MG63 (cell line): ENCODE measurements around the gene RNF144B. TPM values are rescaled to one million over a fixed set of nuclear protein-coding genes. Genes with fewer than 3 reads are reported as not detected.
"Not testable (repeated sequence)": the region's sequence is repeated elsewhere in the genome, so short reads cannot be mapped to it uniquely, and the experiment has no call there.

ENCODE experiments used
- DNase-seq: peaks from one replicate; pipeline ENCODE4 v3.0.0-alpha.2; 2020
- H3K27me3 ChIP-seq: fragments of 250-450 bp; sonication (Bioruptor Pico); 2 replicates; pipeline ENCODE4 v1.5.1; 2020; ENCODE audit warnings: mild to moderate bottlenecking, moderate library complexity
- H3K36me3 ChIP-seq: fragments of 250-450 bp; sonication (Bioruptor Pico); 2 replicates; pipeline ENCODE4 v1.5.1; 2020; ENCODE audit warnings: mild to moderate bottlenecking, moderate library complexity
- H3K4me3 ChIP-seq: fragments of 250-450 bp; sonication (Bioruptor Pico); 2 replicates; pipeline ENCODE4 v1.5.1; 2020; ENCODE audit warnings: mild to moderate bottlenecking, moderate library complexity
- H3K9me3 ChIP-seq: fragments of 250-450 bp; sonication (Bioruptor Pico); 2 replicates; pipeline ENCODE4 v1.5.1; 2020; ENCODE audit warnings: mild to moderate bottlenecking, moderate library complexity
- total RNA-seq: library from RNA; depleted of rRNA; stranded (reverse); fragments of >200 nt; shearing (Covaris generic); gene quantifications from 2 replicates; pipeline ENCODE4 v1.2.3, GENCODE V29; 2014; ENCODE audit warnings: low replicate concordance; rRNA removed

RNF144B gene
- total RNA-seq: 1.9 and 4.3 TPM in 2 replicates

DNA sequence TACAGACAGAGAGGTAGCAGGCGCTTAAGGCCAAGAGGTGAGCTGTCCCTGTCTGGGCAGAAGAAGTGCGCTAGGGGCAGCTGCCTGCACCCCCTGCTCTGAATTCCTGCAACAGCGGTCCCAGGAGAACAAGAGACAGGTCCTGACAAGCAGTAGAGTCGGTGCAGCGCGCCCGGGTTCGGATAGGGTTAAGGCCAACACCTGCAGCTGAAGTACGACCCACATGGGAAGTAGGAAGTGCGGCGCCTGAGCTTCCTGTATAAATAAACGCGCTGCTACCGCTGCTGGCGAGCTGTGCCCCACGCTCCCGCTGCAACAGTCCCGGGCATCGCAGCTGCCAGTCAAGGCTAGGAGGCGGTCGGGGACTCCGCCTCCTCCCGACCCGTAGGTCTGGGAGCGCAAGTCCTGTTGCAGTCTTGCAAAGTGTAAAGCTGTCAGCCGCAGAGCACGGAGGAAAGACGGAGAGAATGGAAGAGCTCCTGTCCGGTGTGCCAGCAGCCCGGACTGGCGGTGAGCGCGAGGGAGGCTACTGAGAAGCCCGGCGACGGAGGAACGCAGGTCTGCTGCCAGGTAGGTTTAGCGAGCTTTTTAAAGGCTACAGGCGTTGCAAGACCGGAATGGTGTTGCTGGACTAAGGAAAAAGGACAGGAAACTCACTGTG lies at the start of gene RNF144B:
RNF144B (plus strand) TSS at position 290 of the 661 bp plus-strand sequence. CDS start 12,185 bp downstream, outside the sequence.
- DNase-seq: peak; percentile 83
- H3K36me3 ChIP-seq: no peaks in the 10 kb centered on the region
- H3K27me3 ChIP-seq: no peaks in the 10 kb centered on the region
- H3K4me3 ChIP-seq: peak within 1 kb of the TSS; percentile 63
- no peaks in the 10 kb centered on the region for H3K9me3 ChIP-seq

DNA sequence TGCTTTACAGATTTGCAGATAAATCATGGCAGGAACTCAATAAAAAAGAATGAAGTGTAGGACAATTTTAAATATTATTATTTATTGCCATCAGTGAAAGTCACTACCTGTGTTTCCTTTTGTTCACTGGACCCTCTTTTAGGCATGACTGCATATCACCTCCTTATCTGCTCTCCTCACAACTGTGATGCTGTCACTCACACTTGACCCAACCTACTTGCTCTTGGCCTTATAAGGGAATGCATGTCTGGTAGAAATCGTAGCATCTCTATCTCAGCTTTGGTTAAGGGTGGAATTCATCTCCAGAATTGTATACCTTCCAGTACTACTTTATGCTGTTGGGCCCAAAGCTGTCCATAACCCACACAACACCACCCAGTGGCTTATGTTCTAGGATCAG lies 47.6 kb upstream of the RNF144B start:
- Histone ChIP-seq H3K9me3 (no peaks in the 10 kb centered on the region), H3K36me3 (no peaks in the 10 kb centered on the region), H3K4me3 (no peak overlapping the region), H3K27me3 (no peaks in the 10 kb centered on the region)
- DNase-seq: no peak

DNA sequence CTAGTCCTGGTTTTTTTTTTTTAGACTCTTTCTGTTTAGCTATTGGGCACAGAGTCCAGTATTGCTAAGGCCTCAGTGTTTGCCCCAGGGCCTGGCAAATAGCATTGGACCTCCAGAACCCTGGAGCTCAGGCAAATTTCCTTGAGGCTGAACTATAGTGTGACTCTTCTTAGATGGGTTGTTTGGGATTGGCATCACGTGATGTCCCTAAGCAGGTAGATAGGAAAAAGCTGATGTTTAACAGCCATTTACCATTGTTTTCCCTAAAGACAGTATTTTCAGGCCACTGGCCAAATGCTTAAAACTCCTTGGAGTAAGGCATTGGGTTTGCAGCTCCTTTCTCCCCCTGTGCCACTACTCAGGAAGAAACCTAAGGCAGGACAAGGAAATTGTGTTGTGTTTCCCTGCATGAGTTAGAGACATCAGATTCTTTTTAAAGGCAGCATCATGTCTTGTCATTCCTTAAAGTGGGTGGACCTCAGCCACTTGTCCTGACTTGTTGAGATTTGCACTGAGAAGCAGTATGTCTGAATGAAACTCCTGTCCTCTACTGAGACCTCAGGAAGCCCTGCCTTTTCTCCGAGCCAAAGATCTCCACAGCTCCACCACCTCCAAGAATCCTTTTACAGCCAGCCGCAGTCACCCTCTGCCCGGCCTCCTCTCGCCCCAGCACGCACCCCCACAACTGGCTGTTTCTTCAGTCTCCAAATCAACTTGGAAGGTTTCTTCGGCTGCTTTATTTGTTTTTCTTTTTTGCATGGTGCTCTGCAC lies 46.2 kb upstream of the RNF144B start:
- Histone ChIP-seq H3K9me3 (no peaks in the 10 kb centered on the region), H3K27me3 (no peaks in the 10 kb centered on the region), H3K36me3 (no peaks in the 10 kb centered on the region), H3K4me3 (no peak overlapping the region)
- no peak for DNase-seq

- H3K4me3 ChIP-seq: no peak overlapping the region
- H3K9me3 ChIP-seq: no peaks in the 10 kb centered on the region
- no peaks in the 10 kb centered on the region for H3K27me3 ChIP-seq
- DNase-seq: no peak
- no peaks in the 10 kb centered on the region for H3K36me3 ChIP-seq
Measured at GRCh38 chr6:18342223-18342622, 44.9 kb upstream of the RNF144B start.

DNA sequence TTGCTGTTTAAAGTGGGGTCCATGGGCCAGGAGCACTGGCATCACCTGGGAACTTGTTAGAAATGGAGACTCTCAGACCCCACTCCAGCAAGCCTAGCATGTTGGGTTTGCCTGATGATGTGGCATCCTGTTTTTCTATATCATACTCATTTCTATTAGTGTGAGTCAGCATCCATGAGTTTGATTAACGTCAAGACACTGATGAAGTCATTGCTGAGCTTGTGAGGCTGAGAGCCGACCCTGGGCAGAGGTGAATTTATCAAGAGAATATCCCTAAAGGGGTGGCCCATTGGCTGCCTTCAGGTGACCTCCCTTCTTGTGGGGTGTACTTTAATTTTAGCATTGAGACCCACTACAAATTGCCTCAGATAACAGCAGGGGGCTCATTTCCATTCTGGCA lies 43.4 kb upstream of the RNF144B start:
- Histone ChIP-seq H3K27me3 (no peaks in the 10 kb centered on the region), H3K4me3 (no peak overlapping the region), H3K9me3 (no peaks in the 10 kb centered on the region), H3K36me3 (no peaks in the 10 kb centered on the region)
- peak; percentile 16 for DNase-seq

DNA sequence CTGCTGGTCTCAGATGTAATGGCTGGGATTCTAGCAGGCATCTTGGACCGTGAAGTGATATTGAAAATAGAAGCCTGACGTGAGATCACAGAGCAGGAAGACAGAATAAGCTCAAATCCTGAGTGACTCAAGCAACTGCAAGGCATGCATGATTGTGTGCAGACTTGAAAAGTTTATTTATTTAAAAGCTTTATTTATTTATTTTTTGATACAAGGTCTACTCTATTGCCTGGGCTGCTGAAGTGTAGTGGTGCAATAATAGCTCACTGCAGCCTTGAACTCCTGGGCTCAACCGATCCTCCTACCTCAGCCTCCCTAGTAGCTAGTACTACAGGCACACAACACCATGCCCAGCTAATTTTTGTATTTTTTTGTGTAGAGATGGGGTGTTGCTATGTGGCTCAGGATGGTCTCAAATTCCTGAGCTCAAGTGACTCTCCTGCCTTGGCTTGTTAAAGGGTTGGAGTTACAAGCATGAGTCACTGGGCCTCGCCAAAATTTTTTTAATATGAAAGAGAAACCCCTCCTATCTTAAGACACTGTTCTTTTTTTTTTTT lies 40.1 kb upstream of the RNF144B start:
- H3K9me3 ChIP-seq: no peaks in the 10 kb centered on the region
- H3K4me3 ChIP-seq: no peak overlapping the region
- no peaks in the 10 kb centered on the region for H3K27me3 ChIP-seq
- H3K36me3 ChIP-seq: no peaks in the 10 kb centered on the region
- DNase-seq: peak; percentile 57

DNA sequence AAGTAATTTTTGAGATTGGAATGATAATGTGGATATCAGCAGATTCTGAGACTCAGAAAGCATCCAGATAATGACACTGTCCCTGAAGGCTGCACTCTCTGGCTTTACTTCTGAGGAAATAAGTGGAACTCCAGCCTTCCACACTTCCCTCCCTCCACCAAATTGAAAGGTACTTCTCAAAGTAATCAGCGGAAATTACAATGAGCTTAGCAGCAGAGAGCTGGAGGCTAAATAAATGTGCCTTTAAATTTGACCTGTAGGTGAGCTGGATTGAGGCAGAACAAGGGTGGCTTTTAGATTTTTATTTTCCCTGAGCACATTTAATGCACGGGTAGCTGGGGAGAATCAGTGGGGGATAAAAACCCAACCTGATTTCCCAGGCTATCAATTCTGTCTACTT lies 39.3 kb upstream of the RNF144B start:
- Histone ChIP-seq H3K9me3 (no peaks in the 10 kb centered on the region), H3K36me3 (no peaks in the 10 kb centered on the region), H3K27me3 (no peaks in the 10 kb centered on the region), H3K4me3 (no peak overlapping the region)
- DNase-seq: no peak

DNA sequence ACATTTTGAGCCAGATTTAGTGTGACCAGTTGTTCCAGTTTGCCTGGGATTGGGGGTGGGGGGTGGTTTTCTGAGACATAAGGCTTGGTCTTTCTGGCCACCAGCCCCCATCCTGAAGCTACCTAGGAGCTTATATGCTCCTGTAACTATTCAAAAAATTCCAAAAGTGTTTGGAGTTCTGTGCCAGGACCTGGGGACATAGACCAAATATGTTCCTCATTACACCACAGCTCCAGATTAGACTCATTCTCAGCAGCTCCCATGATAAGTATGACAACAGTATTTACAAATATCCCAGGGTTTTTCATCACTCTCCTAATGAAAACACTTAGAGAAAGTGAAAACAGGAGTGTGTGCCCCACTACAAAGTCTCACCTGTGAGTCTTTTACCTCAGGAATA lies 37.8 kb upstream of the RNF144B start:
- Histone ChIP-seq H3K36me3 (no peaks in the 10 kb centered on the region), H3K4me3 (no peak overlapping the region), H3K9me3 (no peaks in the 10 kb centered on the region), H3K27me3 (no peaks in the 10 kb centered on the region)
- DNase-seq: no peak

- no peaks in the 10 kb centered on the region for H3K9me3 ChIP-seq
- DNase-seq: no peak
- no peaks in the 10 kb centered on the region for H3K36me3 ChIP-seq
- H3K4me3 ChIP-seq: no peak overlapping the region
- H3K27me3 ChIP-seq: no peaks in the 10 kb centered on the region
Measured at GRCh38 chr6:18350271-18350670, 36.9 kb upstream of the RNF144B start.

DNA sequence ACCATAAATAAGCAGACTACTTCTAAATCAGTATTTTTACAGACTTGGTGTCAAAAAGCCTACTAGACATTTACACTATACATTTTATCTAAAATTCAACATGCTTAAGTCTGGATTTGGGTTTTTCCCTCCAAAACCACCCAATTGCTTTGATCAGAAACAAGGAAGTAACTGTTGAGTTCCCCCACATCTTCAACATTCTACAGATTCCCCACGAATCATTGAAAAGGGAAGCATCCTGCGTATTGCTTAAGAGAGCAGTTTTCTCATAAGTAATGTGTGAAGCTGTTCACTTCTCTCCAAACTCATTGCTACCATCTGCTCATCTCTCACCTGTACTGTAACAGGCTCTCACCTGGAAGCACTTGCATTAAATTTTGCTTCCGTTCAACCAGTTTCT lies 36.4 kb upstream of the RNF144B start:
- Histone ChIP-seq H3K4me3 (no peak overlapping the region), H3K27me3 (no peaks in the 10 kb centered on the region), H3K36me3 (no peaks in the 10 kb centered on the region), H3K9me3 (no peaks in the 10 kb centered on the region)
- DNase-seq: no peak

DNA sequence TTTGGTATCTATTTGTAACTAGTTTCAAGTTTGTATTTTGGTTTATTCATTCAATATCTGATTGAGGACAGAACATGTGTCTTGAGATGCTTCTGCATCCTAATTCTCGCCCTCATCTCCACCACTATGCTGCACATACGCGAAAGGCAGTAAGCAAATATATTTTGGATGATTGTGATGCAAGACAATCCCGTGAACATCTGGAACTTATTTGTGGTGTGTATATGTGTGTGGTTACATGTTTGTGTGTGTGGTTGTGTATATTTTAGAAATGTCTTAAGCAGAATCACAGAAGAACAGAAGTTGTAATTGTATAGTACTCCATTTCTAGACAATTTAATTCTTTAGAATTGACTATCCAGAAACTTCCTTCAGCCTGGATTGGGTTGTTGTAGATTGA lies 35.1 kb upstream of the RNF144B start:
- DNase-seq: no peak

GRCh38 chr6:18352842-18353241 lies 34.3 kb upstream of the RNF144B start:
- Histone ChIP-seq H3K27me3 (no peaks in the 10 kb centered on the region), H3K36me3 (no peaks in the 10 kb centered on the region), H3K9me3 (no peaks in the 10 kb centered on the region), H3K4me3 (no peak overlapping the region)
- DNase-seq: no peak

More for the DNA sequence above, 35.1 kb upstream of the RNF144B start:
- Histone ChIP-seq H3K4me3 (no peak overlapping the region), H3K36me3 (no peaks in the 10 kb centered on the region), H3K9me3 (no peaks in the 10 kb centered on the region), H3K27me3 (no peaks in the 10 kb centered on the region)

DNA sequence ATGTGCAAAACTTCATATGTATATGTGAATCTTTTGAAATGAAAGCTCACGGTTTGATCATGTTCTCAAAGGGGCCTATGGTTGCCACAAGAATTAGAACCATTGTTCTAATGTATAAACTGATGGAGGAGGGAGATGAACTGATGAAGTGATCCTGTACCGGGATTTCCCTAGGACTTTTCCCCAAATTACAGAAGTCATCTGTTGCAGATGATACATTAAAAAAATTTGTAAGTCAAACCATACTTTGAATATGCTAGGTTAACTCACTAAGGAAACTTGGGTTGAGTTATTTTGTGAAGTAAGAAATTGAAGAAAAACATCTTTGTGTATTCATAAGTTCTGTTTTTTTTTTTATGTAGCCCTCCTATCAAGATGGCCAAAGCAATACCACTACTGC lies 33.9 kb upstream of the RNF144B start:
- H3K36me3 ChIP-seq: no peaks in the 10 kb centered on the region
- H3K9me3 ChIP-seq: no peaks in the 10 kb centered on the region
- no peak for DNase-seq
- no peak overlapping the region for H3K4me3 ChIP-seq
- no peaks in the 10 kb centered on the region for H3K27me3 ChIP-seq

DNA sequence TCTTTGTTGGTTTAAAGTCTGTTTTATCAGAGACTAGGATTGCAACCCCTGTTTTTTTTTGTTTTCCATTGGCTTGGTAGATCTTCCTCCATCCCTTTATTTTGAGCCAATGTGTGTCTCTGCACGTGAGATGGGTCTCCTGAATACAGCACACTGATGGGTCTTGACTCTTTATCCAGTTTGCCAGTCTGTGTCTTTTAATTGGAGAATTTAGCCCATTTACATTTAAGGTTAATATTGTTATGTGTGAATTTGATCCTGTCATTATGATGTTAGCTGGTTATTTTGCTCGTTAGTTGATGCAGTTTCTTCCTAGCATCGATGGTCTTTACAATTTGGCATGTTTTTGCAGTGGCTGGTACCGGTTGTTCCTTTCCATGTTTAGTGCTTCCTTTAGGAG lies 29.6 kb upstream of the RNF144B start:
- not testable (repeated sequence) for H3K4me3 ChIP-seq, DNase-seq, H3K36me3 ChIP-seq, H3K27me3 ChIP-seq, H3K9me3 ChIP-seq

GRCh38 chr6:18359237-18359885 lies 27.8 kb upstream of the RNF144B start:
- Histone ChIP-seq H3K9me3 (no peaks in the 10 kb centered on the region), H3K4me3 (no peak overlapping the region), H3K36me3 (no peaks in the 10 kb centered on the region), H3K27me3 (no peaks in the 10 kb centered on the region)
- no peak for DNase-seq

- H3K9me3 ChIP-seq: no peaks in the 10 kb centered on the region
- no peak for DNase-seq
- H3K36me3 ChIP-seq: no peaks in the 10 kb centered on the region
- no peaks in the 10 kb centered on the region for H3K27me3 ChIP-seq
- H3K4me3 ChIP-seq: no peak overlapping the region
Measured at GRCh38 chr6:18360188-18360587, 27.0 kb upstream of the RNF144B start.

- DNase-seq: peak; percentile 71
- Histone ChIP-seq H3K27me3 (no peaks in the 10 kb centered on the region), H3K36me3 (no peaks in the 10 kb centered on the region), H3K4me3 (no peak overlapping the region), H3K9me3 (no peaks in the 10 kb centered on the region)
Measured at GRCh38 chr6:18362058-18362561, 25.0 kb upstream of the RNF144B start.
